Left renal pelvis (tissue), 4 donors: ENCODE data around the gene GTF3C5. TPM values are rescaled to one million over a fixed set of nuclear protein-coding genes. Genes with fewer than 3 reads are reported as not detected.
"Not testable (repeated sequence)": the region's sequence is repeated elsewhere in the genome, so short reads cannot be mapped to it uniquely, and the experiment has no call there.

Experiments used
- DNase-seq, 4 donors: peaks; one replicate each; pipeline ENCODE4 v3.0.0-alpha.2; 2013; ENCODE audit warnings: low read depth in 4 of 4, low spot score in 3 of 4
- polyA plus RNA-seq, 4 donors: library from polyadenylated mRNA; unstranded; fragments of 120-200 nt; gene quantifications; one replicate each; pipeline ENCODE4 v1.2.1, GENCODE V29; 2013; ENCODE audit not compliant: insufficient read length in 4 of 4

Gene GTF3C5
- polyA plus RNA-seq, 4 donors, result 53.2 to 79.9 (median 64.2) TPM

- no peak for DNase-seq
Observed at GRCh38 chr9:133066181-133066983, 35.6 kb downstream of the GTF3C5 start.

- no peak for DNase-seq
Observed at GRCh38 chr9:133067006-133067405, 36.2 kb downstream of the GTF3C5 start.

DNA sequence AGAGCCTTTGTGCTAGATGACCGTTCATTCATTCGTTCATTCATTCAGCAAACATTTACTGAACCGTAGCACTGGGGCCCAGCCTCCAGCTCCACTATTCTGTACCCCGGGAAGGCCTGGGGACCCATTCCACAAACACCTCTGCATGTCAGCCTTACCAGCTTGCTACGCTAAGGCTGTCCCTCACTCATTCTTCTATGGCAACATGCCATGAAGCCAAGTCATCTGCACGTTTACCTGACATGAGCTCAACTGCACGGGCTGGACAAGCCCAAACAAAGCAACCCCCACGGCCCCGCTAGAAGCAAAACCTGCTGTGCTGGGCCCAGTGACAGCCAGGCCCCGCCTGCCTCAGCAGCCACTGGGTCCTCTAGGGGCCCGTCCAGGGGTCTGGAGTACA, 37.0 kb downstream of the GTF3C5 start:
- no peak for DNase-seq

- DNase-seq, result not testable (repeated sequence)
Observed at GRCh38 chr9:133068431-133068830, 37.6 kb downstream of the GTF3C5 start.

GRCh38 chr9:133070500-133070961, 39.7 kb downstream of the GTF3C5 start:
- not testable (repeated sequence) for DNase-seq

DNA sequence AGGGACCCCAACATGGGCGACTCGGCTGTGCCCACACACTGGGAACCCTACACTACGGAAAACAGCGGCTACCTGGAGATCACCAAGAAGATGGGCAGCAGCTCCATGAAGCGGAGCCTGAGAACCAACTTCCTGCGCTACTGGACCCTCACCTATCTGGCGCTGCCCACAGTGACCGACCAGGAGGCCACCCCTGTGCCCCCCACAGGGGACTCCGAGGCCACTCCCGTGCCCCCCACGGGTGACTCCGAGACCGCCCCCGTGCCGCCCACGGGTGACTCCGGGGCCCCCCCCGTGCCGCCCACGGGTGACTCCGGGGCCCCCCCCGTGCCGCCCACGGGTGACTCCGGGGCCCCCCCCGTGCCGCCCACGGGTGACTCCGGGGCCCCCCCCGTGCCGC, 40.2 kb downstream of the GTF3C5 start:
- DNase-seq, result not testable (repeated sequence)

DNA sequence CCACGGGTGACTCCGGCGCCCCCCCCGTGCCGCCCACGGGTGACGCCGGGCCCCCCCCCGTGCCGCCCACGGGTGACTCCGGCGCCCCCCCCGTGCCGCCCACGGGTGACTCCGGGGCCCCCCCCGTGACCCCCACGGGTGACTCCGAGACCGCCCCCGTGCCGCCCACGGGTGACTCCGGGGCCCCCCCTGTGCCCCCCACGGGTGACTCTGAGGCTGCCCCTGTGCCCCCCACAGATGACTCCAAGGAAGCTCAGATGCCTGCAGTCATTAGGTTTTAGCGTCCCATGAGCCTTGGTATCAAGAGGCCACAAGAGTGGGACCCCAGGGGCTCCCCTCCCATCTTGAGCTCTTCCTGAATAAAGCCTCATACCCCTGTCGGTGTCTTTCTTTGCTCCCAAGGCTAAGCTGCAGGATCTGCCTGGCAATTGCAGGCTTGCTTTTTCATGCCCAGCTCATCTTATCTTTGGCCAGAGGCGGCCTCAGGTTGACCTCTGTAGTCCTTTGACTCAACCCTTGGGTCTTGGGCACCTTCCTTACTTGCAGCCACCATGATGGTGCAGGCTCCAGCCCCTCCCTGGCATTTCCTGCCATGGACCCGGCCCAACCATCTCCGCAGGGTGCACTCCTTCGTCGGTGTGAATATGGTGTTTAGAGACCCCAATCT, 40.8 kb downstream of the GTF3C5 start:
- DNase-seq, result no peak

GRCh38 chr9:133072210-133072609, 41.4 kb downstream of the GTF3C5 start:
- not testable (repeated sequence) for DNase-seq

GRCh38 chr9:133073086-133074014, 42.6 kb downstream of the GTF3C5 start:
- DNase-seq, result no peak

GRCh38 chr9:133074111-133074651, 43.4 kb downstream of the GTF3C5 start:
- DNase-seq, result no peak

GRCh38 chr9:133075925-133076630, 45.3 kb downstream of the GTF3C5 start:
- no peak for DNase-seq

- no peak for DNase-seq
Observed at GRCh38 chr9:133076691-133077090, 45.9 kb downstream of the GTF3C5 start.

- DNase-seq, result no peak
Observed at GRCh38 chr9:133078486-133078885, 47.7 kb downstream of the GTF3C5 start.

DNA sequence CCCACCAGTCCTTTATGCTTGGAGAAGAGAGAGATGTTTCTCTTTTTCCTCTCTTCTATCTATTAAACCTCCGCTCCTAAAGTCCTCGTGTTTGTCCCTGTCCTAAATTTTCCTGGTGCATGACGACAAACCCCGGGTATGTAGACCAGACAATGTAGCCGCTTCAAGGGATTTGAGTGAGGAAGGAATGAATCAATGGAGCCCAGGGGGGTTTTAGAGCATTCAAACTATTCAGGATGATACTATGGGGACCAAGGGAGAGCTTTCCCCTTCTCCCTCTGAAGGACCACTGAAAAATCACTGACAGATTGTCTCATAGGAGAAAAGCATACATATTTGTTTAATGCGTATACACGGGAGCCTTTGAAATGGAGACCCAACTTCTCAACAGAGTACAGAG, 49.4 kb downstream of the GTF3C5 start:
- no peak for DNase-seq

DNA sequence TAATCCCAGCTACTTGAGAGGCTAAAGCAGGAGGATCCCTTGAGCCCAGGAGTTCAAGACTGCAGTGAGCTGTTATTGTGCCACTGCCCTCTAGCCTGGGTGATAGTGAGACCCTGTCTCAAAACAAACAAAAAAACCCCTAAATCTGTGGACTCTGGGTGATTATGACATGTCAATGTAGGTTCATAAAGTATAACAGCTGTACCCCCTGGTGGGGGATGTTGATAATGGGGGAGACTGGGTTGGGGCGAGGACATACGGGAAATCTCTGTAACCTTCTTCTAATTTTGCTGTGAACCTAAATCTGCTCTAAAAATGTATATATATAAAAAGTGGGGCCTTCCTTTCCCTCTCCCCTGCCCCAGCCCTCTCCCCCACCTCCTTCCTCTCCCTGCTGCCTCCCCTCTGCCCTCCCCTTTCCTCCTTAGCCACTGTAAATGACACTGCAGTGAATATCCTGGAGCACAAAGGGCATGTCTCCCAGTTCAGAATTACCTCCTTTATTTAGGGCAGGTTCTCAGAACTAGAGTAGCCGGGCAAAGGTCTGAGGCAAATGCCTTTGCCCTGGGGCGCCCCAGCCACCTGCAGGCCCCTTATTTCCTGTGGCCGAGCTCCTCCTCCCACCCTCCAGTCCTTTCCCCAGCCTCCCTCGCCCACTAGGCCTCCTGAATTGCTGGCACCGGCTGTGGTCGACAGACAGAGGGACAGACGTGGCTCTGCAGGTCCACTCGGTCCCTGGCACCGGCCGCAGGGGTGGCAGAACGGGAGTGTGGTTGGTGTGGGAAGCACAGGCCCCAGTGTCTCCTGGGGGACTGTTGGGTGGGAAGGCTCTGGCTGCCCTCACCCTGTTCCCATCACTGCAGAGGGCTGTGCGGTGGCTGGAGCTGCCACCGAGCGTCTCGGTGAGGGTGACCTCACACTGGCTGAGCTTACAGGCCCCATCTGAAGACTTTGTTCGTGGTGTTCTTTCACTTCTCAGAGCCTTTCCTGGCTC, 50.3 kb downstream of the GTF3C5 start:
- DNase-seq, result not testable (repeated sequence)

DNA sequence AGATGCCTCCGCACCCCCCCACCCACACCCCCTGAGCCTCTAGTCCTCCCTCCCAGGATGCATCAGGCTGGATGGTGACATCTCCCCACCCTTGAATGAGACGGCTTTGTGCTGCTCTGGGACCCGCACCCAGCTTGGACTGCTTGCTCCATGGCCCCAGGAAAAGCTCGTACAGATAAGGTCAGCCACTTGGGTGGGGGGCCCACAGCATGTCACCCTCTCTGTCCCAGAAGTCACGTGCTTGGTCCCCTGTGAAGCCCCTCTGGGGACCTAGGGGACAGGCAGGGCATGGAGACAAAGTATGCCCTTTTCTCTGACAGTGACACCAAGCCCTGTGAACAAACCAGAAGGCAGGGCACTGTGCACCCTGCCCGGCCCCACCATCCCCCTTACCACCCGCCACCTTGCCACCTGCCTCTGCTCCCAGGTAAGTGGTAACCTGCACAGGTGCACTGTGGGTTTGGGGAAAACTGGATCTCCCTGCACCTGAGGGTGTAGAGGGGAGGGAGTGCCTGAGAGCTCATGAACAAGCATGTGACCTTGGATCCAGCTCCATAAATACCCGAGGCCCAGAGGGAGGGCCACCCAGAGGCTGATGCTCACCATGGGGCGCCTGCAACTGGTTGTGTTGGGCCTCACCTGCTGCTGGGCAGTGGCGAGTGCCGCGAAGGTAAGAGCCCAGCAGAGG, 51.3 kb downstream of the GTF3C5 start:
- DNase-seq, result not testable (repeated sequence)

DNA sequence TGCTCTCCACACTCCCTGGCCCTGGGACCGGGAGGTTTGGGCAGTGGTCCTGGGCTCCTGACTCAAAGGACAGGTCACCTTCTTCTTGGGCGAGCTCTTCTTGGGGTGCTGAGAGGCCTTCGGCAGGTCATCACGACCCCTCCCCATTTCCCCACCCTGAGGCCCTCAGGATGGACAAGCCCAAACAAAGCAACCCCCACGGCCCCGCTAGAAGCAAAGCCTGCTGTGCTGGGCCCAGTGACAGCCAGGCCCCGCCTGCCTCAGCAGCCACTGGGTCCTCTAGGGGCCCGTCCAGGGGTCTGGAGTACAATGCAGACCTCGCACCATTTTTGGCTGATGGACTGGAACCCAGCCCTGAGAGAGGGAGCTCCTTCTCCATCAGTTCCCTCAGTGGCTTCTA, 52.9 kb downstream of the GTF3C5 start:
- DNase-seq, result not testable (repeated sequence)

GRCh38 chr9:133086212-133086860, 55.5 kb downstream of the GTF3C5 start:
- DNase-seq, result not testable (repeated sequence)
